ENCODE data around the gene PMEPA1.

The PMEPA1 gene

GRCh38 chr20:57736738-57737347 lies 27.0 kb upstream of the PMEPA1 start:
- no peak for DNase-seq

GRCh38 chr20:57735831-57736737 lies 26.3 kb upstream of the PMEPA1 start:
- DNase-seq = no peak

GRCh38 chr20:57734754-57735153 lies 24.9 kb upstream of the PMEPA1 start:
- no peak for DNase-seq

GRCh38 chr20:57732226-57732625 lies 22.4 kb upstream of the PMEPA1 start:
- no peak for DNase-seq

GRCh38 chr20:57728762-57729161 lies 18.9 kb upstream of the PMEPA1 start:
- no peak for DNase-seq

- DNase-seq = no peak
These were observed 18.0 kb upstream of the PMEPA1 start for GRCh38 chr20:57727863-57728262.

GRCh38 chr20:57725636-57726035 lies 15.8 kb upstream of the PMEPA1 start:
- no peak for DNase-seq

- no peak for DNase-seq
These were observed 15.0 kb upstream of the PMEPA1 start for GRCh38 chr20:57724610-57725405.

GRCh38 chr20:57723816-57724215 lies 14.0 kb upstream of the PMEPA1 start:
- DNase-seq = no peak

GRCh38 chr20:57719951-57720350 lies 10.1 kb upstream of the PMEPA1 start:
- no peak for DNase-seq

- no peak for DNase-seq
These were observed 8.7 kb upstream of the PMEPA1 start for GRCh38 chr20:57718490-57719009.

GRCh38 chr20:57717797-57718196 lies 8.0 kb upstream of the PMEPA1 start:
- DNase-seq = no peak

GRCh38 chr20:57716901-57717300 lies 7.1 kb upstream of the PMEPA1 start:
- no peak for DNase-seq

GRCh38 chr20:57716202-57716601 lies 6.4 kb upstream of the PMEPA1 start:
- no peak for DNase-seq

- no peak for DNase-seq
These were observed 5.6 kb upstream of the PMEPA1 start for GRCh38 chr20:57715268-57715904.

- DNase-seq = no peak
These were observed 4.8 kb upstream of the PMEPA1 start for GRCh38 chr20:57714409-57715267.

GRCh38 chr20:57713951-57714350 lies 4.1 kb upstream of the PMEPA1 start:
- no peak for DNase-seq

GRCh38 chr20:57713505-57713903 lies 3.7 kb upstream of the PMEPA1 start:
- no peak for DNase-seq

GRCh38 chr20:57712851-57713504 lies 3.2 kb upstream of the PMEPA1 start:
- DNase-seq = no peak

GRCh38 chr20:57712341-57712740 lies 2.5 kb upstream of the PMEPA1 start:
- no peak for DNase-seq

- DNase-seq = no peak
These were observed 2.0 kb upstream of the PMEPA1 start for GRCh38 chr20:57711826-57712225.
